SK-N-SH treated with all-trans-retinoic acid at 6 μM for 48 hours (cell line): Measurements from ENCODE around the gene JAML.

ENCODE experiments used
- ARNTL ChIP-seq: fragments of 450-650 bp; formaldehyde crosslinking; IDR thresholded peaks from 2 replicates; pipeline ENCODE4 v1.5.0; 2020; ENCODE audit warnings: low read depth, mild to moderate bottlenecking, moderate library complexity, borderline replicate concordance
- GLIS3 ChIP-seq: fragments of 250-450 bp; sonication (Bioruptor Pico); IDR thresholded peaks from 2 replicates; pipeline ENCODE4 v1.5.0; 2020; ENCODE audit warnings: mild to moderate bottlenecking, moderate library complexity
- TCF4 ChIP-seq: fragments of 250-450 bp; sonication (Bioruptor Pico); IDR thresholded peaks from 2 replicates; pipeline ENCODE4 v1.8.0; 2021; ENCODE audit warnings: mild to moderate bottlenecking, moderate library complexity, borderline replicate concordance
- ZFP30 ChIP-seq: fragments of 450-650 bp; formaldehyde crosslinking; IDR thresholded peaks from 2 replicates; pipeline ENCODE4 v1.5.0; 2022; ENCODE audit warnings: mild to moderate bottlenecking, moderate library complexity
- ZNF565 ChIP-seq: fragments of 450-650 bp; formaldehyde crosslinking; conservative IDR thresholded peaks from 2 replicates; pipeline ENCODE4 v1.5.0; 2020; ENCODE audit warnings: low read depth, mild to moderate bottlenecking, moderate library complexity
- TF ChIP-seq, protein P1 (sequence below): fragments of 250-450 bp; sonication (Bioruptor Pico); IDR thresholded peaks from 2 replicates; pipeline ENCODE4 v1.5.1; 2021; ENCODE audit warnings: mild to moderate bottlenecking, moderate library complexity
- TF ChIP-seq, protein P2 (sequence below): fragments of 250-450 bp; sonication (Bioruptor Pico); IDR thresholded peaks from 2 replicates; pipeline ENCODE4 v1.8.0; 2020; ENCODE audit warnings: mild to moderate bottlenecking, moderate library complexity, borderline replicate concordance
- TF ChIP-seq, protein P3 (sequence below): fragments of 250-450 bp; sonication (Bioruptor Pico); IDR thresholded peaks from 2 replicates; pipeline ENCODE4 v1.5.1; 2020; ENCODE audit warnings: low read depth, mild to moderate bottlenecking, moderate library complexity

DNA sequence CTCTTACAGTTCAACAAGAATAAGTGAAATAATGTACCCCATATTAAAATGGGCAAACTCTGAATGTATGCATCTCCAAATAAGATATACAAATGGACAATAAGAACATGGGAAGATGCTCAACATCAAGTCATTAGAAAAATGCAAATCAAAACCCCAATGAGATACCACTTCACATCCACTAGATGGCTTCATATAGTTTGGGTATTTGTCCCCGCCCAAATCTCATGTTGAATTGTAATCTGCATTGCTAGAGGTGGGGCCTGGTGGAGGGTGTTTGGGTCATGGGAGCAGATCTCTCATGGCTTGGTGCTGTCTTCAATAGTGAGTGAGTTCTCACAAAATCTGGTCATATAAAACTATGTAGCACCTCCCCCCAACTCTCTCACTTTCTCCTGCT lies 33.6 kb upstream of the JAML start:
- TF ChIP-seq, protein P1, sequence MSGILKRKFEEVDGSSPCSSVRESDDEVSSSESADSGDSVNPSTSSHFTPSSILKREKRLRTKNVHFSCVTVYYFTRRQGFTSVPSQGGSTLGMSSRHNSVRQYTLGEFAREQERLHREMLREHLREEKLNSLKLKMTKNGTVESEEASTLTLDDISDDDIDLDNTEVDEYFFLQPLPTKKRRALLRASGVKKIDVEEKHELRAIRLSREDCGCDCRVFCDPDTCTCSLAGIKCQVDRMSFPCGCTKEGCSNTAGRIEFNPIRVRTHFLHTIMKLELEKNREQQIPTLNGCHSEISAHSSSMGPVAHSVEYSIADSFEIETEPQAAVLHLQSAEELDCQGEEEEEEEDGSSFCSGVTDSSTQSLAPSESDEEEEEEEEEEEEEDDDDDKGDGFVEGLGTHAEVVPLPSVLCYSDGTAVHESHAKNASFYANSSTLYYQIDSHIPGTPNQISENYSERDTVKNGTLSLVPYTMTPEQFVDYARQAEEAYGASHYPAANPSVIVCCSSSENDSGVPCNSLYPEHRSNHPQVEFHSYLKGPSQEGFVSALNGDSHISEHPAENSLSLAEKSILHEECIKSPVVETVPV = no peak
- TF ChIP-seq, protein P2, sequence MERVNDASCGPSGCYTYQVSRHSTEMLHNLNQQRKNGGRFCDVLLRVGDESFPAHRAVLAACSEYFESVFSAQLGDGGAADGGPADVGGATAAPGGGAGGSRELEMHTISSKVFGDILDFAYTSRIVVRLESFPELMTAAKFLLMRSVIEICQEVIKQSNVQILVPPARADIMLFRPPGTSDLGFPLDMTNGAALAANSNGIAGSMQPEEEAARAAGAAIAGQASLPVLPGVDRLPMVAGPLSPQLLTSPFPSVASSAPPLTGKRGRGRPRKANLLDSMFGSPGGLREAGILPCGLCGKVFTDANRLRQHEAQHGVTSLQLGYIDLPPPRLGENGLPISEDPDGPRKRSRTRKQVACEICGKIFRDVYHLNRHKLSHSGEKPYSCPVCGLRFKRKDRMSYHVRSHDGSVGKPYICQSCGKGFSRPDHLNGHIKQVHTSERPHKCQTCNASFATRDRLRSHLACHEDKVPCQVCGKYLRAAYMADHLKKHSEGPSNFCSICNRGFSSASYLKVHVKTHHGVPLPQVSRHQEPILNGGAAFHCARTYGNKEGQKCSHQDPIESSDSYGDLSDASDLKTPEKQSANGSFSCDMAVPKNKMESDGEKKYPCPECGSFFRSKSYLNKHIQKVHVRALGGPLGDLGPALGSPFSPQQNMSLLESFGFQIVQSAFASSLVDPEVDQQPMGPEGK (CRISPR knock-in tag) = no peak
- TF ChIP-seq ZNF565 (CRISPR knock-in tag) = no peak
- no peak for TF ChIP-seq GLIS3
- TF ChIP-seq, protein P3, sequence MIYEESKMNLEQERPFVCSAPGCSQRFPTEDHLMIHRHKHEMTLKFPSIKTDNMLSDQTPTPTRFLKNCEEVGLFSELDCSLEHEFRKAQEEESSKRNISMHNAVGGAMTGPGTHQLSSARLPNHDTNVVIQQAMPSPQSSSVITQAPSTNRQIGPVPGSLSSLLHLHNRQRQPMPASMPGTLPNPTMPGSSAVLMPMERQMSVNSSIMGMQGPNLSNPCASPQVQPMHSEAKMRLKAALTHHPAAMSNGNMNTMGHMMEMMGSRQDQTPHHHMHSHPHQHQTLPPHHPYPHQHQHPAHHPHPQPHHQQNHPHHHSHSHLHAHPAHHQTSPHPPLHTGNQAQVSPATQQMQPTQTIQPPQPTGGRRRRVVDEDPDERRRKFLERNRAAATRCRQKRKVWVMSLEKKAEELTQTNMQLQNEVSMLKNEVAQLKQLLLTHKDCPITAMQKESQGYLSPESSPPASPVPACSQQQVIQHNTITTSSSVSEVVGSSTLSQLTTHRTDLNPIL (CRISPR knock-in tag) = no peak
- TF ChIP-seq TCF4 (CRISPR knock-in tag) = no peak
- TF ChIP-seq ZFP30 (CRISPR knock-in tag) = no peak
- no peak for TF ChIP-seq ARNTL (CRISPR knock-in tag)
